ENCODE results near the gene LHPP.

Gene LHPP

DNA sequence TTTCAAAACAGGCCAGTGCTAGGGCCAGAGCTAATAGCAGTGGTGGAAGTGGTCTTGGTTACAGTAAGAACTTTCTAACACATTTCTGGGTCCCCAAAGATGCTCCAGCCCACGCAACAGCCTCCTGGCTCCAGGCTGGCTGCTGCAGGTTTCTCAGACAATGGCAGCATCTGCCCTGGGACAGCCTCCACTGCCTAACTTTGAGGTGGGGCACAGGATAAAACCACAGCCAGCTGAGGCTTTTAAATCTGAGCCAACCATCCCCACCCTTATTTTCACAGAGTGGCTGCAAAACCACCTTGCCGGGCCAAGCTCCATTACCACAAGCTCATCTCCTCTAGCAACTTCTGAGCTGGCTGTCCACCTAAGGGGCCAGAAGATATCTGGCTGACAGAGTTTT lies 197.8 kb downstream of the LHPP start:
- no peak for DNase-seq (ENCODE audit: low spot score)

DNA sequence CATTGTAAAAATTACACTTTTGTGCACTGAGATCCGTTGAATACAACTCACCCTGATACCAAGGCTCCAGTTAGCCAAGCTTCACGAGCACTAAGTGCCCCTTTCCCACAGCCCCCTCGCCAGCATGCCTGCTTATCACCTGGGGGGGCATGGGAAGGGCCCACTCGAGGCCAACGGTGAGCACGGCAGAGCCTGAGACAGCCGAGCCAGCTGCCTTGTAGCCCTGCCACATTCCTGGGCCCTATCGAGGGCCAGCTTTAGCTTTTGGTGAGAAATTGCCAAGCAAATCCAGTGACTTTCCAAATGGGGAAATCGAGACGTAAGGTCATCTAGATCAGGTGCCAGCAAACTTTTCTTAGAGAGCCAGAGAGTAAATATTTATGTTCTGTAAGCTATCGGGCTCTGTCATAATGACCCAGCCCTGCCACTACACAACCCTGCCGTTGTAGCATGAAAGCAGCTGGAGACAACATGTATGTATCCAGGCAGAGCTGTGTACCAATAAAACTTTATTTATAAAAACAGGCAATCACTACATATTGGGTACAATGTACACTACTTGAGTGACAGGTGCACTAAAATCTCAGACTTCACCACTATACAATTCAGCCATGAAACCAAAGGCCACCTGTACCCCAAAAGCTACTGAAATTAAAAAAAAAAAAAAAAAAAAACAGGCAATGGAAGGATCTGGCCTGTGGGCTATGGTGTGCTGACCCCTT lies 198.9 kb downstream of the LHPP start:
- no peak for DNase-seq (ENCODE audit: low spot score)

DNA sequence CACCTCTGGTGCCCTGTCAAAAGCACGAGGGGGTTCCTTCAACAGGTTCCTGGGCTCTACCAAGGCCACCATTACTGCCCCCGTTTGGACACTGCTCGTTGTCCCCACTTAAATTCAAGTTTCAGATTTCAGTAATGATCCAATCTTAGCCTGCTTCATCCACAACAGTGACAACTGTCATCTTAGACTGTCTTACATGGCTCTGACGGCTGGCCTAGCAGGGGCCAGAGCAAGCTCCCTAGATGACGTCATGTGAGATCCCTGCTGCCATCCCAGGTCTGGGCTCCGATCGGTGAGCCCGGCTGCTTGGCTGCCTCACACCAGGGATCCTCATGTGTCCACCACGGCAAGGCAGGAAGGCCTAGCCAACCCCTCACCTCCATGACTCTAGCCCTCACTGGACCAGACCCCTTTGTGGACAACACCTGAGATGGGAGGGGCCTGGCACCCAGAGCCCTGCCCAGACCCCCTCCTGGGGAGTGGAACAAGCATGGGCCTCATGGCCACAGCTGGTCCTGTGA lies 200.1 kb downstream of the LHPP start:
- no peak for DNase-seq (ENCODE audit: low spot score)

DNA sequence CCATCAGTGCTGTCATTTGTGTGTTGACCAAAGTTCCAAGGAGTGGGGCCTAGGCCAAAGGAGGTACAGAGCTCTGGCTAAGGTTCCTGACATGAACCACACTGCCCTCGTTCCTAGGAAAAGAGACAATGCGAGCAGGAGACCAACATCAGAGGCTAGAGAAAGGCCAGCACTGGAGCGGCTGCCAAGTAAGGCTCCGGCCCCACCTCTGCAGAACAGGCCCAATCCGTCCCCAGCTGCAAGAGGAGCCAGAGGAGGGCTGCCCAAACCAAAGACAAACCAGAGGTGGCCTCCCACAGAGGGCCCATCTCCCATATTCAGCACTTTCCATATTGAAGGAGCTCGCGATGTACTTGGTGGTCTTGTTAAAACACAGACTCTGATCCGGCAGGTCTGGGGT lies 201.6 kb downstream of the LHPP start:
- DNase-seq (ENCODE audit: low spot score) = no peak

Measured in AG08395 (cell line).